Measurements from ENCODE around the gene CFAP53. TPM values are rescaled to one million over a fixed set of nuclear protein-coding genes. Genes with fewer than 3 reads are reported as not detected.

CFAP53 gene
- total RNA-seq, 1 experiment from 2014 or later: 0.15 TPM

GRCh38 chr18:50281972-50282520, 15.8 kb upstream of the CFAP53 start:
- Histone ChIP-seq H2AFZ (ENCODE audit: low read length) (no peak overlapping the region), H3T11ph (ENCODE audit: low read length) (no peak overlapping the region), H2BK20ac (ENCODE audit: low read depth, low read length, poor library complexity, severe bottlenecking) (no peak overlapping the region), H2AK5ac (ENCODE audit: insufficient read length, low read length) (no peak overlapping the region), H3K23ac (ENCODE audit: insufficient read length, low read depth, low read length) (no peak overlapping the region), H3K27me3 (ENCODE audit: insufficient read depth, low read length) (no peaks in the 10 kb centered on the region), H4K20me1 (ENCODE audit: control insufficient read depth, insufficient read depth, insufficient read length) (no peaks in the 10 kb centered on the region), H3K79me2 (ENCODE audit: insufficient read depth, low read length) (no peaks in the 10 kb centered on the region; the same call in 1 of the 2 replicates), H3K23me2 (ENCODE audit: insufficient read length, low read depth, low read length, poor library complexity, severe bottlenecking) (peaks cover 13% of the 10 kb centered on the region), H3K56ac (ENCODE audit: insufficient read length, low read depth, low read length) (no peak overlapping the region), H3K4me1 (ENCODE audit: insufficient read depth, low read length) (no peaks in the 10 kb centered on the region), H3K4ac (ENCODE audit: low read depth, low read length) (no peak overlapping the region), H3K18ac (ENCODE audit: insufficient read length, low read depth, low read length) (no peak overlapping the region), H2BK5ac (ENCODE audit: insufficient read length, low read length) (no peak overlapping the region), H3K9me3 (ENCODE audit: control insufficient read depth, low read depth, low read length) (no peaks in the 10 kb centered on the region), H3K9ac (ENCODE audit: extremely low read depth, insufficient read length, low read length) (no peak overlapping the region), H2BK15ac (ENCODE audit: low read depth, low read length) (no peak overlapping the region), H3K27ac (ENCODE audit: insufficient read length, low read depth, low read length) (no peak overlapping the region), H2BK120ac (ENCODE audit: low read depth, low read length, poor library complexity, severe bottlenecking) (no peak overlapping the region), H3K14ac (ENCODE audit: insufficient read depth, low read length) (no peak overlapping the region), H4K8ac (replicated peaks; ENCODE audit: insufficient read length, low read depth, low read length) (no peak overlapping the region), H3K79me1 (ENCODE audit: insufficient read depth, low read depth, low read length, poor library complexity, severe bottlenecking) (no peaks in the 10 kb centered on the region), H4K5ac (ENCODE audit: insufficient read length, low read depth, low read length) (no peak overlapping the region), H2BK12ac (ENCODE audit: insufficient read length, low read depth, low read length) (no peak overlapping the region), H3K4me2 (ENCODE audit: insufficient read depth, insufficient read length, low read length) (peak overlapping the region; percentile 83), H4K91ac (ENCODE audit: insufficient read length, low read depth, low read length) (no peak overlapping the region)
- WGBS (ENCODE audit: extremely low coverage, insufficient read length, low lambda C conversion rate): no CpG with 5 or more reads among the region's 35 CpGs
- H3K9me3 Mint-ChIP-seq: no peaks in the 10 kb centered on the region; a peak in 1 of 5 replicates
- peak overlapping the region; percentile 95 to 98 for H3K4me3 Mint-ChIP-seq
- H3K27ac Mint-ChIP-seq: peak overlapping the region in 1 of 3 experiments; percentile 82; a peak in 3 of 7 replicates
- peaks cover 17 to 23% of the 10 kb centered on the region in 2 experiments for H3K4me1 Mint-ChIP-seq
- no peak for DNase-seq
- peaks cover 36 to 54% (median 53%) of the 10 kb centered on the region in 3 experiments; a peak in 6 of 7 replicates for H3K36me3 Mint-ChIP-seq (ENCODE audit: insufficient read depth in 1 of 3, low read depth in 3 of 3)
- no peak for TF ChIP-seq CTCF (conservative IDR thresholded peaks at IDR 0.05)
- H3K27me3 Mint-ChIP-seq (ENCODE audit: low read depth): no peaks in the 10 kb centered on the region
